Left ventricle myocardium inferior (tissue), 1 donor: ENCODE measurements around the gene MRPS30. TPM values are rescaled to one million over a fixed set of nuclear protein-coding genes. Genes with fewer than 3 reads are reported as not detected.

Experiments used
- DNase-seq: peaks from one replicate; pipeline ENCODE4 v3.0.0-alpha.2; 2020
- H3K27ac ChIP-seq: fragments of 200-600 bp; replicated peaks from 2 replicates; pipeline ENCODE4 v1.8.0; 2021
- H3K27me3 ChIP-seq: fragments of 200-600 bp; 2 replicates; pipeline ENCODE4 v1.8.0; 2021; ENCODE audit warnings: low read depth
- H3K36me3 ChIP-seq: fragments of 200-600 bp; 2 replicates; pipeline ENCODE4 v1.8.0; 2021
- H3K4me1 ChIP-seq: fragments of 200-600 bp; 2 replicates; pipeline ENCODE4 v1.8.0; 2021
- H3K4me3 ChIP-seq: fragments of 200-600 bp; 2 replicates; pipeline ENCODE4 v1.8.0; 2021; ENCODE audit warnings: mild to moderate bottlenecking, moderate library complexity
- H3K9me3 ChIP-seq: fragments of 200-600 bp; replicated peaks from 2 replicates; pipeline ENCODE4 v1.8.0; 2021
- CTCF ChIP-seq: fragments of 200-600 bp; IDR thresholded peaks from 2 replicates; pipeline ENCODE4 v1.8.0; 2021; ENCODE audit warnings: antibody characterized with exemption, mild to moderate bottlenecking, borderline replicate concordance
- intact Hi-C: fragments of 100-400 bp; cut with micrococcal nuclease; formaldehyde crosslinking; loops from one replicate; pipeline ENCODE4 v1.11.0; 2022
- total RNA-seq: library from RNA; stranded (reverse); fragmentation: NEBNext Ultra II Directional; extraction: Animal tissue kit (Norgen Biotek cat#: 25700); gene quantifications from one replicate; pipeline ENCODE4 v1.2.1, GENCODE V29; 2021
- donor health status: DM: no; HTN: yes; CAD: no; lungs with severe emphysema.

Gene MRPS30
- total RNA-seq, 1 donor from 2014 or later: 86.3 TPM

GRCh38 chr5:44794371-44794770, 14.4 kb upstream of the MRPS30 start:
- DNase-seq: no peak
- Histone ChIP-seq H3K27me3 (no peaks in the 10 kb centered on the region), H3K9me3 (peaks cover 39% of the 10 kb centered on the region), H3K4me3 (no peak overlapping the region), H3K36me3 (peaks cover 12% of the 10 kb centered on the region), H3K27ac (no peak overlapping the region), H3K4me1 (no peaks in the 10 kb centered on the region)
- TF ChIP-seq CTCF: no peak
- intact Hi-C loops: no loop called here

- Histone ChIP-seq H3K27ac (no peak overlapping the region), H3K4me1 (no peaks in the 10 kb centered on the region), H3K27me3 (no peaks in the 10 kb centered on the region), H3K9me3 (peaks cover 39% of the 10 kb centered on the region), H3K4me3 (no peak overlapping the region), H3K36me3 (peaks cover 12% of the 10 kb centered on the region)
- intact Hi-C loops: no loop called here
- no peak for DNase-seq
- no peak for TF ChIP-seq CTCF
Observed at GRCh38 chr5:44795496-44795895, 13.3 kb upstream of the MRPS30 start.

- Histone ChIP-seq H3K36me3 (peaks cover 9% of the 10 kb centered on the region), H3K9me3 (peaks cover 36% of the 10 kb centered on the region), H3K4me3 (no peak overlapping the region), H3K27me3 (no peaks in the 10 kb centered on the region), H3K4me1 (no peaks in the 10 kb centered on the region), H3K27ac (no peak overlapping the region)
- TF ChIP-seq CTCF: no peak
- intact Hi-C loops: no loop called here
- DNase-seq: no peak
Observed at GRCh38 chr5:44797841-44798240, 10.9 kb upstream of the MRPS30 start.

GRCh38 chr5:44801992-44802391, 6.8 kb upstream of the MRPS30 start:
- intact Hi-C loops: no loop called here
- Histone ChIP-seq H3K4me3 (no peak overlapping the region), H3K4me1 (peaks cover 3% of the 10 kb centered on the region), H3K36me3 (no peaks in the 10 kb centered on the region), H3K9me3 (no peaks in the 10 kb centered on the region), H3K27me3 (no peaks in the 10 kb centered on the region), H3K27ac (no peak overlapping the region)
- no peak for DNase-seq
- no peak for TF ChIP-seq CTCF

- Histone ChIP-seq H3K4me1 (peaks cover 46% of the 10 kb centered on the region), H3K27me3 (no peaks in the 10 kb centered on the region), H3K27ac (no peak overlapping the region), H3K9me3 (no peaks in the 10 kb centered on the region), H3K4me3 (no peak overlapping the region), H3K36me3 (peaks cover 6% of the 10 kb centered on the region)
- intact Hi-C loops: no loop called here
- DNase-seq: no peak
- no peak for TF ChIP-seq CTCF
Observed at GRCh38 chr5:44806608-44807007, 2.1 kb upstream of the MRPS30 start.

GRCh38 chr5:44807269-44807668, 1.5 kb upstream of the MRPS30 start:
- no peak overlapping the region for H3K4me3 ChIP-seq
- TF ChIP-seq CTCF: no peak
- H3K27me3 ChIP-seq: no peaks in the 10 kb centered on the region
- H3K4me1 ChIP-seq: peaks cover 52% of the 10 kb centered on the region
- H3K36me3 ChIP-seq: peaks cover 13% of the 10 kb centered on the region
- no peak for DNase-seq
- intact Hi-C loops: no loop called here
- no peak overlapping the region for H3K27ac ChIP-seq
- no peaks in the 10 kb centered on the region for H3K9me3 ChIP-seq
